Right lobe of liver (tissue), 4 donors: ENCODE data around the gene TTC28.

Source experiments
- CTCF ChIP-seq, 4 donors: fragments of 200-600 bp in 3 of 4; fragments of 450-650 bp in 1 of 4; IDR thresholded peaks; one replicate each; pipeline versions ENCODE4 v1.5.1 to v1.8.0; 2016 to 2022; ENCODE audit warnings: antibody characterized with exemption in 4 of 4, mild to moderate bottlenecking in 2 of 4
- POLR2A ChIP-seq: fragments of 450-650 bp; IDR thresholded peaks from one replicate; pipeline ENCODE4 v1.6.1; 2017; ENCODE audit warnings: antibody characterized with exemption, mild to moderate bottlenecking
- donor health status: DM: no; HTN: no; CAD: no.
- donor health status: DM: no; HTN: no; CAD: no.
- donor health status: DM: no; HTN: yes; CAD: no.

- TF ChIP-seq CTCF (IDR thresholded peaks at IDR 0.05) (no peak), POLR2A (no peak)
Observed at GRCh38 chr22:28180804-28181731, 498.6 kb downstream of the TTC28 start.
